ENCODE results near the gene MAPK14.

DNA sequence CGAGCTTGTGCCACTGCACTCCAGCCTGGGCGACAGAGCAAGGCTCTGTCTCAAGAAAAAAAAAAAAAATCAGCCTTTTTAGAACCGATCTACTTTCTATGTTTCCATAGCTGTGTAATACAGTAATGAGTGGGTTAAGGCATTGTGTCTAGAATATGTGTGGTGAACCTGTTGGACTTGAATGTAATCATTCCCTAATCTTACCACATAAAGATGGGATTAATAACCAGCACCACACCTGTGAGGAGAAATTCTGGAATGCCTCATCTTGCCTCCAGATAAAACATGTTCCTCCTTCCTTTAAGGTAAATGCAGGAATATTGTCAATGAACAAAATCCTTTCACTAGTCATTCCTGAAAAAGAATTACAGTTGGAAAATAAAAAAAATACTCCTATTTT is 43.7 kb downstream of the MAPK14 start:
- TF ChIP-seq SPI1 (IDR thresholded peaks at IDR 0.05; ENCODE audit: borderline replicate concordance, low read depth) (no peak), CTCF (IDR thresholded peaks at IDR 0.05; ENCODE audit: insufficient read depth, low read length) (no peak)
